ENCODE data around the gene GLRX. TPM values are rescaled to one million over a fixed set of nuclear protein-coding genes. Genes with fewer than 3 reads are reported as not detected.

GLRX gene
- total and polyA plus RNA-seq, 2 of the 13 experiments (the other 11 are each of a cell fraction or from before 2014, with no cell fraction given), result 63.8 to 499 TPM

GRCh38 chr5:95801961-95802360 lies 20.6 kb downstream of the GLRX start (continued):
- no peak for TF ChIP-seq LBX2 (CRISPR knock-in tag; IDR thresholded peaks at IDR 0.05; ENCODE audit: borderline replicate concordance)
- no peak for TF ChIP-seq ZNF543 (CRISPR knock-in tag; IDR thresholded peaks at IDR 0.05)
- no peak for TF ChIP-seq MBD4 (IDR thresholded peaks at IDR 0.05; ENCODE audit: borderline replicate concordance, low read length)
- TF ChIP-seq BATF2 (CRISPR knock-in tag; IDR thresholded peaks at IDR 0.05), result no peak
- TF ChIP-seq ZFYVE20 (CRISPR knock-in tag; IDR thresholded peaks at IDR 0.05; ENCODE audit: borderline replicate concordance, low read depth), result no peak
- no peak for TF ChIP-seq CBX5 (CRISPR knock-in tag; IDR thresholded peaks at IDR 0.05; ENCODE audit: borderline replicate concordance)
- no peak for TF ChIP-seq POLR2G (IDR thresholded peaks at IDR 0.05; ENCODE audit: low read depth, low read length)
- no peak for TF ChIP-seq SMYD3 (CRISPR knock-in tag; IDR thresholded peaks at IDR 0.05)
- TF ChIP-seq KLF16 (CRISPR knock-in tag; IDR thresholded peaks at IDR 0.05), result no peak

GRCh38 chr5:95801532-95801931 lies 21.0 kb downstream of the GLRX start:
- no peaks in the 10 kb centered on the region for H3K9me3 ChIP-seq (ENCODE audit: low read length)
- no peaks in the 10 kb centered on the region for H3K27me3 ChIP-seq (ENCODE audit: control insufficient read depth in 1 of 2, insufficient read depth in 2 of 2, low read length in 2 of 2)
- CTCF ChIA-PET (ENCODE audit: low intra/inter-chr PET ratio, low total read pairs), result no interaction called here
- POLR2A ChIA-PET, result interaction anchor here (1.3 to 4.1 kb wide), 2 partner anchors 21 to 42 kb away, joined by 3 to 82 read pairs; partner anchors contain the start of gene GLRX
- H3K27ac ChIP-seq (ENCODE audit: extremely low read length, insufficient read depth, low read length), result peak overlapping the region; percentile 34
- H3K4me3 ChIP-seq (replicated peaks in 1 of 3; ENCODE audit: insufficient read depth in 1 of 3, low read depth in 2 of 3, low read length in 3 of 3), result no peak overlapping the region
- H3K4me2 ChIP-seq (ENCODE audit: low read depth, low read length), result no peak overlapping the region
- no peak for DNase-seq (ENCODE audit: low spot score)
- intact Hi-C loops (cut with micrococcal nuclease; ENCODE audit: unreplicated experiment), result loop anchor here (5.0 kb wide), 1 partner anchor 41 kb away; no protein-coding TSS in a partner anchor
- no peak for FAIRE-seq
- no peaks in the 10 kb centered on the region for H4K20me1 ChIP-seq (ENCODE audit: insufficient read depth, low read length)
- 20% methylated on average over 2 of the region's 2 CpGs for WGBS (ENCODE audit: low lambda C conversion rate)
- in situ Hi-C loops (cut with HindIII; ENCODE audit: extremely low pct_ligation_motif_present, low pct_unique_long_range_greater_than_20kb), result no loop called here
- no TSS peak for BruUV-seq (replicated peaks)
- no peak for TF ChIP-seq ZNF770 (CRISPR knock-in tag; IDR thresholded peaks at IDR 0.05)
- peak; percentile 83 for TF ChIP-seq SRF (IDR thresholded peaks at IDR 0.05; ENCODE audit: low read depth, low read length)
- H3K4me1 ChIP-seq (ENCODE audit: insufficient read depth, low read length), result peaks cover 85% of the 10 kb centered on the region
- no peak overlapping the region for H3K9ac ChIP-seq (ENCODE audit: insufficient read depth, low read depth, low read length)
- no peaks in the 10 kb centered on the region for H3K36me3 ChIP-seq (replicated peaks in 1 of 2; ENCODE audit: control insufficient read depth in 1 of 2, insufficient read depth in 2 of 2, low read length in 2 of 2)
- H3K79me2 ChIP-seq (ENCODE audit: insufficient read depth, low read length), result no peaks in the 10 kb centered on the region
- H2AFZ ChIP-seq (ENCODE audit: low read length), result no peak overlapping the region
- ATAC-seq, result no peak

All from HepG2 (cell line).